Erythroblast (primary cell): Measurements from ENCODE around the gene EVI2B.

ENCODE experiments used
- GATA1 ChIP-seq: IDR thresholded peaks from 2 replicates; pipeline ENCODE4 v1.6.1; 2011; ENCODE audit warnings: low read depth, mild to moderate bottlenecking, control low read depth, low read length, moderate library complexity
- POLR2A ChIP-seq: IDR thresholded peaks from 2 replicates; pipeline ENCODE4 v1.6.1; 2011; ENCODE audit warnings: mild to moderate bottlenecking, low read length

DNA sequence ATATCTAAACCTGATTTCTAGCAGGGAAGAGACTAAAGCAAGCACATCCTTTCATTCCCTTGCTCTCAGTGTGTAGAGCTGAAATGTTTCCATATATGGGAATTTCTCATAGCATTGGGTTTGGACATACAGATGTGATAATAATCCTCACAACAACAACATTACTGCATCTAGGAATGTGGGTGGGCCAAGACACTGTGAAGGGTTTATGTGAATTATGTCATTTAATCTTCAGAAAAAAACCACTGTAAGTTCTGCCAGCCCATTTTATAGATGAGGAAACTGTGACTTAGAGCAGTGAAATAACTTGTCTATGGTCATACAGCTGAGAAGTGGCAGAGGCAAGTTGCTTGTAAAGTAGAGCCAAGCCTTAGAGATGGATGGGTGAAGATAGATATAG, 22.0 kb downstream of the EVI2B start:
- TF ChIP-seq POLR2A: no peak
- no peak for TF ChIP-seq GATA1
